ENCODE results near the gene HSPA13.

DNA sequence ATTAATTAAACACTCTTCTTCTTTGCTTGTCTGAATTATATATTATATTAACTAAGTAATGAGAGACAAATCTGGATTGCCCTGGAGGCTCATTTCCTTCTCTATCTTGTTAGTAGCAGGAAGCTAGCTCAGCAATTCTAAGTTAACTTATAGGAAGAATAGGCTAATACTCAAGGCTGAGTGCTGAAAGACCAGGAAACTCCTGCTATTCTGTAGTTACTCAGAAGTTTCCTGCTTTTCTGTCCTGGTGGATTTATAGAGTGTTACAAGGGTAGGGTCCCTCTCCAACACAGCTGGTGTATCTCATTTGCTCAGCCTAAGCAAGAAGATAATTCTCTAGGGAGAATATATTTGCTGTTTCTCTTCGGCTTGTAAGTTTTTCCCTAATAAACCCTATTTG, 29.2 kb downstream of the HSPA13 start:
- TF ChIP-seq, protein P1, sequence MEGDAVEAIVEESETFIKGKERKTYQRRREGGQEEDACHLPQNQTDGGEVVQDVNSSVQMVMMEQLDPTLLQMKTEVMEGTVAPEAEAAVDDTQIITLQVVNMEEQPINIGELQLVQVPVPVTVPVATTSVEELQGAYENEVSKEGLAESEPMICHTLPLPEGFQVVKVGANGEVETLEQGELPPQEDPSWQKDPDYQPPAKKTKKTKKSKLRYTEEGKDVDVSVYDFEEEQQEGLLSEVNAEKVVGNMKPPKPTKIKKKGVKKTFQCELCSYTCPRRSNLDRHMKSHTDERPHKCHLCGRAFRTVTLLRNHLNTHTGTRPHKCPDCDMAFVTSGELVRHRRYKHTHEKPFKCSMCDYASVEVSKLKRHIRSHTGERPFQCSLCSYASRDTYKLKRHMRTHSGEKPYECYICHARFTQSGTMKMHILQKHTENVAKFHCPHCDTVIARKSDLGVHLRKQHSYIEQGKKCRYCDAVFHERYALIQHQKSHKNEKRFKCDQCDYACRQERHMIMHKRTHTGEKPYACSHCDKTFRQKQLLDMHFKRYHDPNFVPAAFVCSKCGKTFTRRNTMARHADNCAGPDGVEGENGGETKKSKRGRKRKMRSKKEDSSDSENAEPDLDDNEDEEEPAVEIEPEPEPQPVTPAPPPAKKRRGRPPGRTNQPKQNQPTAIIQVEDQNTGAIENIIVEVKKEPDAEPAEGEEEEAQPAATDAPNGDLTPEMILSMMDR (IDR thresholded peaks at IDR 0.05) = no peak
- no peak for TF ChIP-seq EZH2phosphoT487 (IDR thresholded peaks at IDR 0.05)

Measured in neural progenitor cell (in vitro differentiated cells).